HG02571 (cell line): ENCODE data around the gene ETV7.

Experiments used
- ATAC-seq: cut with Tn5 transposase; IDR thresholded peaks from one replicate; pipeline ENCODE4 v1.9.1; 2021; ENCODE audit warnings: mild to moderate bottlenecking, moderate library complexity; ENCODE audit not compliant: unreplicated experiment

Gene ETV7

GRCh38 chr6:36324715-36325114 lies 62.8 kb downstream of the ETV7 start:
- ATAC-seq: no peak

- no peak for ATAC-seq
These were observed 63.3 kb downstream of the ETV7 start for GRCh38 chr6:36324191-36324590.

GRCh38 chr6:36323062-36323461 lies 64.4 kb downstream of the ETV7 start:
- no peak for ATAC-seq

- ATAC-seq: no peak
These were observed 64.9 kb downstream of the ETV7 start for GRCh38 chr6:36322591-36322990.

- ATAC-seq: no peak
These were observed 67.0 kb downstream of the ETV7 start for GRCh38 chr6:36320475-36320874.

- ATAC-seq: no peak
These were observed 67.6 kb downstream of the ETV7 start for GRCh38 chr6:36319821-36320220.

GRCh38 chr6:36319436-36319762 lies 68.1 kb downstream of the ETV7 start:
- ATAC-seq: no peak

- ATAC-seq: no peak
These were observed 68.6 kb downstream of the ETV7 start for GRCh38 chr6:36318690-36319435.

GRCh38 chr6:36317623-36318022 lies 69.8 kb downstream of the ETV7 start:
- no peak for ATAC-seq
